Erythroblast (primary cell): ENCODE results near the gene CLTB.
A peak's percentile ranks its signal among the peaks of the same experiment; 100 is the strongest.

Experiments used
- DNase-seq, 2 experiments: peaks; one replicate each; lab custom pipeline; 2025; lab: John Stamatoyannopoulos, UW
- GATA1 ChIP-seq: IDR thresholded peaks from 2 replicates; pipeline ENCODE4 v1.6.1; 2011; ENCODE audit warnings: low read depth, mild to moderate bottlenecking, control low read depth, low read length, moderate library complexity
- POLR2A ChIP-seq: IDR thresholded peaks from 2 replicates; pipeline ENCODE4 v1.6.1; 2011; ENCODE audit warnings: mild to moderate bottlenecking, low read length

Gene CLTB

DNA sequence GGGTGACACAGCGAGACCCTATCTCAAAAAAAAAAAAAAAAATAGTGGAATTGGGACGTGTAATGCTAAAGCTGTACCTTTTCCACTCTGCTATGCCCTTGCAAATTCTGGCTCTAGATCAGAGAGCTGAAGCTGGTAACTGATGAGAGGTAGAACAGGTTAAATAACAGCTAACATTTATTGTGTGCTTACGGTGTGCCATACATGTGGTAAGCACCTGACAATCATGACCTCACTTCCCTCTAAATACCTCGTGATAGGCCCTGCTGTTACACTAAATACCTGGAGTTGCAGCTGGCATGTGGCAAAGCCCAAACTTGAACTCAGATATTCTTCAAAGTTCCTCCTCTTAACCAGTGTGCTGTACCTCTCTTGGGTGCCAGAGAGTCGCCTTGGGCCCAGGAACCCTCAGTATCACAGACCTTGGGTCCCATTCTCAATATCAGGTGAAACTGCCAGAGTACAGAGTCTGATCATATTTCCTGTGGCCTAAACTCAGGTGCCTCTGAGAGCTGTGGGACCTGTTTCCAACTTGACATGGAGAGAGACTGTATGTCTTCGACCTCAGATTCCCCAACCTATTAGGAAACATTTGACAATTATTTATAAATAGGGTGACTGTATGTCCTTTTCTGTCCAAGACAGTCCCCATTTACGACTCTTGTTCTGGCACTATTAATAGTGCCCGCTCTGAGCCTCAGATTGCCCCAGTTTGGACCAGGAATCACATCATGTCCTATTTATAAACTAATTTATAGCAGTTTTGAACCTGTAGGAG lies 46.2 kb downstream of the CLTB start:
- TF ChIP-seq POLR2A (no peak), GATA1 (no peak)
- DNase-seq = no peak

DNA sequence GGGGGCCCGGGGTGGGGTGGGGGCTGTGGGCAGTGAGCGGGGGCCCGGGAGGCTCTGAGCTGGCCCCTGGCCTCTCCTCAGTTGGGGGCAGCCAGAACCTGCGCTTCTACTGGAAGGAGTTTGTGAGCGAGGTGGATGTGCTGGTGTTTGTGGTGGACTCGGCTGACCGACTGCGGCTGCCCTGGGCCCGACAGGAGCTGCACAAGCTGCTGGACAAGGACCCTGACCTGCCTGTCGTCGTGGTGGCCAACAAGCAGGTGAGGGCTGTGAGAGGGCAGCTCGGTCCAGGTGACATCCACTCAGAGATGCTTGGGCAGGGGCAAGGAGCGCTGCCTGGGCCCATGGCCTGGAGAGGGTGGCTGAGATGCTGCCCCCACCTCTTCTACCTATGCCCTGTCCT lies 47.6 kb downstream of the CLTB start:
- DNase-seq = no peak
- no peak for TF ChIP-seq GATA1
- no peak for TF ChIP-seq POLR2A

DNA sequence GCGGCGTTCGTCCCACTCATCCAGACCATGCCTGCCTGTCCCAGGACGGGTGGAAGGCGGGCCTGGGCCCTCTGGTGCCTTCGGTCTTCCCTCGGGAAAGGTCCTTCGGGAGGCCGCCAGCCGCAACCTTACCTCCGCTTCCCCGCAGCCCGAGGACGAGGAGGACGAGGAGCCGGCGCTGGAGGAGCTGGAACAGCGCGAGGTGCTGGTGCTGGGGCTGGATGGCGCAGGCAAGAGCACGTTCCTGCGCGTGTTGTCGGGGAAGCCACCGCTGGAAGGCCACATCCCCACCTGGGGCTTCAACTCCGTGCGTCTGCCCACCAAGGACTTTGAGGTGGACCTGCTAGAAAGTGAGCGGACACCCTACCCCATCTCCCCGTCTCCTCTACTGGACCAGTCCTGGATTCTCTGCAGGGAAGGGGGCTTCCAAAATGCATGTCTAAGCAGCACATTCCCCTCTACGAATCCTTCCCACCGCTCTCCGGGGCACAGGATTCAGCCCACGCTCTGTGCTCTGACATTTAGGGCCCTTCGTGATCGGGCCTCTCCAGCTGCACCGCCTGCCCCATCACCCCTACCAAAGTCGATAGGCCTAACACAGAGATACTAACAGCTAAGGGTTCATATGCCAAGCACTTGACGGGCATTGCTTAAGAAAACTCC lies 50.0 kb downstream of the CLTB start:
- TF ChIP-seq GATA1 (no peak), POLR2A (no peak)
- no peak for DNase-seq

DNA sequence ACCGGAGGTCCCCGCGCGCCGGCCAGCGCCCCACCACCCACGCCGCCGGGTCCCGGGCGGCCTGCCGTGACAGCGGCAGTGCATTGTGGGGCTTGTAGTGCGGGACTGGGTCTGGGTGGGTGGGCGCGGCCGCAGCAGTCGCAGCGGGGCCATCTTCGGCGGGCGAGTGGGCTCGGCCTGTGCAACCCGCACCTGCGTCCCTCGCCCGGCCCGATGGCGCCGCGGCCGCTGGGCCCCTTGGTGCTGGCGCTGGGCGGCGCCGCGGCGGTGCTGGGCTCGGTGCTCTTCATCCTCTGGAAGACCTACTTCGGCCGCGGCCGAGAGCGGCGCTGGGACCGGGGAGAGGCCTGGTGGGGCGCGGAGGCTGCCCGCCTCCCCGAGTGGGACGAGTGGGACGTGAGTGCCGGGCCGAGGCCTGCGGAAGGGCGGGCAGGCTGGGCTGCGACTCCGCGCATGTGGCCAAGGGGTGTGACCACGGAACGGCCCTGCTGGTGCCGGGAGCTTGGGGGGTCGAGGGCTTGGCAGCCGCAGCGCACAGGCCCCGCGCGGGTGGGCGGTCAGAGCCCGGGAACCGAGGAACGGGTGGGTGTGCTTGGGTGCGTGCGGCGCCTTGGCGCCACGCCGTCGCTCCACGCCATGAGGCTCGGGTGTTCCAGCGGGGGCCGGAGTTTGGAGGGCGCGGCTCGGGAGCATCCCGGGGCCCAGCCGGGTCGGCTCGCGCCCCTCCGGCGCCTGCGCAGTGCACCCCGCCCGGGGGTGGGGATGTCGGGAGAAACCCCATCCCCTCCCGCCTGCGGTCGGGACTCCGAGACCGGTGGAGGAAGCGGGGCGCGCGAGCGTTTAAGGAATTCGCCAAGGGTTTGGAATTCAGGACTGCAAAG lies 50.7 kb downstream of the CLTB start, which contains the start of gene ARL10:
Gene ARL10, plus strand, starts transcription at position 137 of the 881 bp plus-strand sequence. Its CDS starts 77 bp downstream, at position 214.
- DNase-seq = peak; percentile 44 to 47
- TF ChIP-seq GATA1 (no peak), POLR2A (no peak)

DNA sequence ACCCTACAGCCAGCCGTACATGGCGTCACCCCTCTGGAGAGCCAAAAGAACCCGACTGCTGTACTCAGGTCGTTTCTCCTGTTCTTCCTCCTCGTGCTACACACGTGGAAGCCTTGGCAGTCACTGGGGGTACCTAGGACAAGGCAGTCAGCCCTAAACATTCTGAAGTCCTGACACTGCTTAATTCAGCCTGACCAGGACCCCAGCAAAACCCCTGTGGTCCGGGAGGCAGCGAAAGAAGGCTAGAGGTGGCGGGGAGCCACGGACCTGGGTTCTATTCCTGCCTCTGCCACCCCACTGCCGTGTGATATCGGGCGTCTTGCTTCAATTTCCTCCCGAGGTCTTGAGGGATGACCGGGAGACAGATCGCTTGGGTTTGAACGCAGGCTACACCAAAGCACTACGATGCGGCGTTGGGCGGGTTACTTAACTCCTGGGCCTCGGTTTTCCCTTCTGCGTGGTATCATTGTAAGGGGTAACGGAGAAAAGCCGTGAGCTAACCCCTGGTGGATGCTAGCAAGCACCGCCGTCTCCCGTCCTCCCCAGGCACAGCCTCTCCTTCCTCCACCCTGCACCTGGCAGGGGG lies 51.5 kb downstream of the CLTB start:
- TF ChIP-seq POLR2A (no peak), GATA1 (no peak)
- DNase-seq = peak in 1 of 2 experiments; percentile 25

DNA sequence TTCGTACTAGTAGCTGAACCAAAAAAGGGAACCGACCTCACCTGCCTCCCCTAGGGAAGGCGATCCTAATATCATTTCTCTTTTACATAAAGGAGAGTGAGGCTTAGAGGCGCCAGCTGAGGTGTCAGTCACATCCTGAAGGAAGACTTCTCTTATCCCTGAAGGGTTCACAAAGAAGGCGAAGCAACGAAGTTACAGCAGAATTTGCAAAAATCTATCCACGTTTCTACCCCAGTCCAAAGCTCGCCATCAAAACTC lies 54.2 kb downstream of the CLTB start:
- no peak for DNase-seq
- TF ChIP-seq GATA1 = no peak
- no peak for TF ChIP-seq POLR2A

DNA sequence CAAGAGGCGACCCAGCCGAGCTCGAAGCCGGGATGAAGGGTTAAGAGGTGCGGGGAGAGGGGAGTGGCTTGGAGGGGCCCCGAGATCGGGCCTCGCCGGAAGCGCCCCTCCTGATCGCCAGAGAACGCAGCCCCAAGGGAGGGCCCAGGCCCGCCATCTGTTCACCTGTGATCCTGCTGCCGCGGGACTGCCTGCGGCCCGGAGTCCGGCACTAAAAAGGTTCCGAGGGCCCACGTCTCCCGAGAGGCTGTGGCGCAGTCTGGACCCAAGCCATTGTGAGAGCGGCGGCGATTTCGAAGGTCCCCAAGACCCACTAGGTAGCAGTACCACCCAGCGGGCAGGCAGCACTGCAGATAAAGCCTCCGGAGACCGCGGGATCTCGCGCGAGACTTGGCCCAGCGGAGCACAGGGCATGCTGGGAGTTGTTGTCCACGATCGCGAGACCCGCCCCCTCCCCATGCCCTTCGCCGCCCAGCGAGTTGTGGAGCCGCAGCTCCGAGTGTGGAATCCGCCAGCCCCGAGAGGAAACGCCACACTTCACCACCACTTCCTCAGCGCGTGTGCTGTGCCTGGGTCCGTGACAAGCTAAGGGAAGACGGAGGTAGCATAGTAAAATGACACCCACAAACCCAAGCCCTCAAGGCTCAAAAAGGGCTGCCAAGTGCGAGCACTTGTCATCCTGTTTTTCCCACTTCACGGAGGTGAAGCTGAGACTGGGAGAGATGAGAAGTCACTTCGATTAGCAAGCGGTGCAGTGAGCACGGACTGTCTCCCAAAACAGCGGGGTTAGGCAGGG lies 54.7 kb downstream of the CLTB start, which contains the start of gene KIAA1191:
Gene KIAA1191, minus strand, starts transcription at position 328 of the 796 bp plus-strand sequence. CDS start 2,256 bp downstream, outside the sequence.
- TF ChIP-seq GATA1 = no peak
- peak; percentile 85 for TF ChIP-seq POLR2A
- DNase-seq = peak; percentile 93 to 95

DNA sequence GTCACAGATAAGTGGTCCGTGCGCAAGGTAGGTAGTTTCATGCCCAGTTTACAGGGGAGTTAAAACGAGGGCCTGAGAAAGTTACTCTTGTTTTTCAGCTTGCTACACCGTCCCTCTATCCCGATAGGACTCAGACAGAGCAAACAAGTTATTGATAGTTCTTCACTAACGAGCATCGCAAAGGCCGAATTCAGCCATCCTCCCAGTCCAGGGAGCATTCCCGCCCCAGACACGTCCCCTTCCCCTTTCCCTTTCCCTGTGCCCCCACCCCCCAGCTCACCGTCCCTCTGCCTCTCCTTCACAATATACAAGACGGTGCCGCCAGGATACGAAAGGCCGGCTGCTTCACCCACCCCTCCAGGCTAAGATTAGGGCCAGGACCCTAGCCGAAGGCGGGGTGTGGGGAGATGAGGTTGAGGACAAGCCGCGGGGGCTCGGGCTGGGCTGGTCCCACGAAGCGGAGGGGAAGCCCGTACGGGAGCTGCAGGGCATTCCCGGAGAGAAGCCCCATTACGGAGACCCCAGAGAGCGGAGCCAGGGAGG lies 55.4 kb downstream of the CLTB start:
- TF ChIP-seq GATA1 (no peak), POLR2A (no peak)
- DNase-seq = peak in 1 of 2 experiments; percentile 45

DNA sequence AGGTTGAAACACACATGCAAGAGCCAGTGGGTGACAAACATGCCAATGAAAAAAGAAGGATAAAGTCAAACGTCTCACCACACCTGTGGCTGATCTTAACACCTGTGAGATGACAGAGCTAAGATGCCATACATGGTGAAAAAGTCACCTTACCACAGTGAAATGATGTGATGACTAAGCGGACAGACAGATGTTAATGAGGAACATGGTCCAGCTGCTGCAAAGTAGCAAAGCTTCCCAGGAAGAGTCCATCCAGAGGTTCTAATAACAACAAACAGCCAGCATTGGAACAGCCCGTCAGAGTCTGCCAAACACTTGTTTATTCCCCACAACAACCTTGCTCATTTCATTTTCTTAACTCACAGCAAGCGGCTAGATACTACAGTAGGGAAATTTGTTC lies 56.7 kb downstream of the CLTB start:
- TF ChIP-seq GATA1 = no peak
- no peak for TF ChIP-seq POLR2A

DNA sequence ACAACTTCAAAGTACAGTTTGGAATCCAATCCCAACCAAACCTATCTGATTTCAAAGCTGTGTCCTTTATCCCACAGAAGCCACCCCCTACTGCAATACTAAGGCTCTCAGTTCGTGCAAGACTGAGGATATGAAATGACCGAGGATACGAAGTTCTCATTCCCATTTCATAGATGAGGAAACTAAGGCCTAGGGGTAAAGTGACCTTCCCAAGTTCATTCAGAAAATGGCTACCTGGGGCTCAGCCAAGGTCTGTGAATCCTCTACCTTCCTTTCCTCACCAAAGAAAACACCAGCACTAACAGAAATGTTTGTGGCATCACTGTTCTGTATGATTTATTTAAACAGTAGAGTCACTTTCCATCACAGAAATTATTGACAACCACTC lies 60.2 kb downstream of the CLTB start:
- DNase-seq = no peak
- TF ChIP-seq POLR2A (no peak), GATA1 (no peak)

More for the DNA sequence above, 56.7 kb downstream of the CLTB start:
- peak in 1 of 2 experiments; percentile 29 for DNase-seq

DNA sequence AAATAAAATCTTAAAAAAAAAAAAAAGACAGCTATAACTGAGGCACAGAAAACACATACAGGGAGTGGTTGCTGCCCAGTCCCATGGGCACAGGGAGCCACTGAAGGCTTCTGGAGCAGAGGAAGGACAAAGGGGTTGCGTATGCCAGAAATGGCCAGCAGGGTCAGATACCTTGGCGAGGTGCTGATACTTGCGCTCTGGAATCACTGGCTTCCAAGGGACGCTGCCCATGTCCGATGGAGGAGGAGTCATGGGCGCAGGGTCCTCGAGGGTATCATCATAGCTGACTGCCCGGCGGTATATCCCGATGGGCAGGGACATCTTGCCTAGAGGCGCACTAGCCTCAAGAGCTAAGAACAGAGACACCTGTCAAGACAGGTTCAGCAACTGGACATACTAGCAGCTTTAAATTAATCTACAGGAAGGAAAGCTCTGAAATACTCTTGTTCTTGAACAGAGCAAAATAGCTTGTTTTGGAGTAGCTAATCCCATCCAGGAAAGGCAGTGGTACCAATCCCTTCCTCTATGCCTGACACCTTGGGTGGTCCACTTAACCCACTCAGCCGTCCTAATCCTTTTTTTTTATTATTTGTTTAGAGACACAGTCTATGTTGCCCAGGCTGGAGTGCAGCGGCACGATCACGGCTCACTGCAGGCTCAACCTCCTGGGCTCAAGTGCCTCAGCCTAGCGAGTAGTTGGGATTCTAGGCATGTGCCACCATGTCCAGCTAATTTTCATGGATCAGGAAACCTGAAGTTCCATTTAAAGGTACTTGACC lies 60.8 kb downstream of the CLTB start:
- TF ChIP-seq GATA1 = no peak
- no peak for TF ChIP-seq POLR2A
- DNase-seq = no peak
